ENCODE measurements around the gene NHLRC4.

The NHLRC4 gene

GRCh38 chr16:578232-578869 lies 11.5 kb downstream of the NHLRC4 start:
- no peak for DNase-seq
- in situ Hi-C loops (cut with MboI; ENCODE audit: low pct_unique_long_range_greater_than_20kb, low sequenced_read_pairs), result no loop called here

GRCh38 chr16:578870-579405 lies 12.1 kb downstream of the NHLRC4 start:
- in situ Hi-C loops (cut with MboI; ENCODE audit: low pct_unique_long_range_greater_than_20kb, low sequenced_read_pairs), result no loop called here
- DNase-seq, result peak; percentile 86

DNA sequence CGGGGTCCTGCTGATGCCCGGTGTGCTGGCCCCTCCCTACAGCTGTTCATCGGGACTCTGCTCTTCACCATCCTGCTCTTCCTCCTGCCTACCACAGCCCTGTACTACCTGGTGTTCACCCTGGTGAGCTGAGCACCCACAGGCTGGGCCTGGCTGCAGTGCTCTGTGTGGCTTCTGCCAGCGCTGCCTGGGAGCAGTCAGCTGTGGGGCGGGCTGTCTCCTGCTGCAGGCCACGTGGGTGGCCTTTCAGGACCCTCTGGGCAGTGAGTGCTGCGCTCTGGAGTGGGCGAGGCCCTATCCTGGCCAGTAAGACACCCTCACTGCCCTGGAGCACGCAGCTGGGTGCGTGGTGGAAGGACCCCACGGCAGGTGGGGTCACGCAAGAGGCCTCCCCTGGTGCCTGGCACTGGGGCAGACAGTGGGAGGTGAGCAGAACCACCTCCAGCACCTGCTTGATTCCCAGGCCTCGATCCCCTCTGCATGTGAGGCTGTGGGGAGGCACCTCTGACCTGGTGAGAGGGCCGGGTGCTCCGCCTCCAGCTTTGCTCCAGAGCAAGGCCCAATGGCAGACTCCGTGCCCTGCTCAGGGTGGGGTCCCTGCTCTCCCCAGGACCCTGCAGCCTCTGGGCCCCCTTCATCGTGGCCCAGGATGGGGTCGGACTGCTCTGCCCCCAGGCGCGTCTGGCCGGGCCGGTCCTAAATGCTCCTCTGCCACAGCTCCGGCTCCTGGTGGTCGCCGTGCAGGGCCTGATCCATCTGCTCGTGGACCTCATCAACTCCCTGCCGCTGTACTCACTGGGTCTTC lies 13.5 kb downstream of the NHLRC4 start:
- in situ Hi-C loops (cut with MboI; ENCODE audit: low pct_unique_long_range_greater_than_20kb, low sequenced_read_pairs), result no loop called here

DNA sequence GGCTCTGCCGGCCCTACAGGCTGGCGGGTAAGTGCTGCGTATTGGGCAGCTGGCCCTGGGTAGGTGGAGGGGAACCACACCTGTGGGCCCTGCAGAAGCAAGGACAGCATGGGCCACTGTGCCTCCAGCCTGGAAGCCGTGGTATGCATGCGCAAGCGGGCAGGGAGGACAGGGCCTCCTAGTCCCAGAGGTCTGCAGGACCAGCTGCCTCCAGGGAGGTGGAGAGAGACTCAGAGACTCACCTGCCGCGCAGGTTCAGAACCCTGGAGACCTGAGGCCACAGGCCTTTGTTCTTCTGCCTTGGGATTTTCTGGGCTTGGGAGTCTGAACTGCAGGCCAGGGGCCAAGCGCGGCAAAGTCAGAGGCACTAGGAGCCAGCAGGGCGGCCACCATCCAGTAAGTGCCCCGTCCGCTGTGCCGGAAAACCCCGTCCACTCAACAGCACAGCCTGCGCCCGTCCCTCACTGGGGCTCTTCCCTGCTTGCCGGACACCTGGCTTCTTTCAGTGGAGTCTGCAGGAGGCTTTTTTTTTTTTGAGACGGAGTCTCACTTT lies 14.2 kb downstream of the NHLRC4 start:
- no peak for DNase-seq

More for the DNA sequence above, 13.5 kb downstream of the NHLRC4 start:
- no peak for DNase-seq

GRCh38 chr16:582218-582613 lies 15.4 kb downstream of the NHLRC4 start:
- no peak for DNase-seq
- in situ Hi-C loops (cut with MboI; ENCODE audit: low pct_unique_long_range_greater_than_20kb, low sequenced_read_pairs), result no loop called here

More for the DNA sequence above, 14.2 kb downstream of the NHLRC4 start:
- in situ Hi-C loops (cut with MboI; ENCODE audit: low pct_unique_long_range_greater_than_20kb, low sequenced_read_pairs), result no loop called here

GRCh38 chr16:582614-583331 lies 16.0 kb downstream of the NHLRC4 start:
- in situ Hi-C loops (cut with MboI; ENCODE audit: low pct_unique_long_range_greater_than_20kb, low sequenced_read_pairs), result no loop called here
- DNase-seq, result no peak

GRCh38 chr16:583470-583814 lies 16.6 kb downstream of the NHLRC4 start:
- DNase-seq, result no peak
- in situ Hi-C loops (cut with MboI; ENCODE audit: low pct_unique_long_range_greater_than_20kb, low sequenced_read_pairs), result no loop called here

GRCh38 chr16:583815-584591 lies 17.2 kb downstream of the NHLRC4 start:
- no peak for DNase-seq
- in situ Hi-C loops (cut with MboI; ENCODE audit: low pct_unique_long_range_greater_than_20kb, low sequenced_read_pairs), result no loop called here

GRCh38 chr16:585351-585750 lies 18.5 kb downstream of the NHLRC4 start:
- no peak for DNase-seq
- in situ Hi-C loops (cut with MboI; ENCODE audit: low pct_unique_long_range_greater_than_20kb, low sequenced_read_pairs), result no loop called here

DNA sequence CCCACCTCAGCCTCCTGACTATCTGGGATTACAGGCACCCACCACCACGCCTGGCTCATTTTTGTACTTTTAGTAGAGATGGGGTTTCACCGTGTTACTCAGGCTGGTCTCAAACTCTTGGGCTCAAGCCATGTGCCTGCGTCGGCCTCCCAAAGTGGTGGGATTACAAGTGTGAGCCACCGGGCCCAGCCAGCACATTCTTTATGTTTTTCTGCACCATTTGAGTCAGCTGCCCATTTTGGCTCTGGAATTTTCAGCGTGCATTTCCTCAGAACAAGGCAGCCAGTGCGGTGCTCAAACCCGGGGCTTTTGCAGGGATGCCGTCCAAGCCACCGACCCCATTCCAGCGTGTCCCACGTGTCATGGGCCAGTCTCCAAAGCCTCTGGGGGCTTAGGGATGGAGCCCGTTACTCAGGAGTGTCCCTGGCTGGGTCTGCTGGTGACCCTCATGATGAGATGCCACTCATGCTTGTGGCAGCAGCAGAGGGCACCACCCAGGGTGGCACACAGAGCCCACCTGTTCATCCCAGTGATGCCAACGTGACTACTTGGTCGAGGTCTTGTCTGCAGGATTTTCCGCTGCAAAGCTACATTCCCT lies 19.3 kb downstream of the NHLRC4 start:
- no peak for DNase-seq
- in situ Hi-C loops (cut with MboI; ENCODE audit: low pct_unique_long_range_greater_than_20kb, low sequenced_read_pairs), result no loop called here

GRCh38 chr16:586645-587590 lies 20.1 kb downstream of the NHLRC4 start:
- no peak for DNase-seq
- in situ Hi-C loops (cut with MboI; ENCODE audit: low pct_unique_long_range_greater_than_20kb, low sequenced_read_pairs), result no loop called here

DNA sequence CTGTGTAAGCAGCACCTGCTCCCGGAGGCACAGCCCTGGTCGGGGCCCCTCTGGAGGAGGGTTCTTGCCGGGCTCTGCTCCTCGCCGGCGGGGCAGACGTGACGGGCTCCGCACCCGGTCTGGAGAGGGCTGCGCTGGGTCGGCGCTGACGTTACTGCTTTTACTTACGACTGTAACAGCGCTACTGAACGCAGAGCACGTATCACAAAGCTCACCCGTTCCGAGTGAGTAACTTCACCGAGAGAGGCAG lies 21.8 kb downstream of the NHLRC4 start:
- in situ Hi-C loops (cut with MboI; ENCODE audit: low pct_unique_long_range_greater_than_20kb, low sequenced_read_pairs), result no loop called here
- DNase-seq, result no peak

- peak; percentile 96 for DNase-seq
- in situ Hi-C loops (cut with MboI; ENCODE audit: low pct_unique_long_range_greater_than_20kb, low sequenced_read_pairs), result no loop called here
Observed at GRCh38 chr16:588889-589657, 22.3 kb downstream of the NHLRC4 start.

DNA sequence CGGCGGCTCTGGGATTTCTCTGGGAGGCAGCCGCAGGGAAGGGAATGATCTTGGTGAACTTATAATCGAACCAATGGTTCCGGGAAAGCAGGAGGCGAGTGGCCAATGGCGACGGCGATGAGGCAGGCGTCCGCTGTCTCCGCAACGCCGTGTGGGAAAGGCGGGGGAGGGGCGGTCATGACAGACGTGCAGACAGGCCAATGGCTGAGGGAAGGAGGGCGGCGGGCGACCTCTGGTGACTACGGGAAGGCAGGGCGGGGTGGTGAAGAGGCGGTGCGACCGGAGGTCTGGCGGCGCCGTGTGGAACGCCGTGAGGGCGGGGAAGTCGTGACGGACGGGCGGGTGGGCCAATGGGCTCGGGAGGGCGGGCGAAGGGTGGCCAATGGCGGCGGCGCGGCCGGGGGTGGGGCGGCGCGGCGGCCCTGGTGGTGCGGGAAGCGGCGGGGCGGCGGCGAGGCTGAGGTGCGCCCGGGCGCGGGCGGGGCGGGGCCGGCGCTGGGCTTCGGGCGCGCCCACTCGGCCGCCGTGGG lies 22.9 kb downstream of the NHLRC4 start, which contains the start of gene RAB40C:
TSS of gene RAB40C (plus strand) at position 409 of the 530 bp plus-strand sequence. CDS start 226 bp downstream, outside the sequence.
- in situ Hi-C loops (cut with MboI; ENCODE audit: low pct_unique_long_range_greater_than_20kb, low sequenced_read_pairs), result no loop called here
- DNase-seq, result peak; percentile 95

DNA sequence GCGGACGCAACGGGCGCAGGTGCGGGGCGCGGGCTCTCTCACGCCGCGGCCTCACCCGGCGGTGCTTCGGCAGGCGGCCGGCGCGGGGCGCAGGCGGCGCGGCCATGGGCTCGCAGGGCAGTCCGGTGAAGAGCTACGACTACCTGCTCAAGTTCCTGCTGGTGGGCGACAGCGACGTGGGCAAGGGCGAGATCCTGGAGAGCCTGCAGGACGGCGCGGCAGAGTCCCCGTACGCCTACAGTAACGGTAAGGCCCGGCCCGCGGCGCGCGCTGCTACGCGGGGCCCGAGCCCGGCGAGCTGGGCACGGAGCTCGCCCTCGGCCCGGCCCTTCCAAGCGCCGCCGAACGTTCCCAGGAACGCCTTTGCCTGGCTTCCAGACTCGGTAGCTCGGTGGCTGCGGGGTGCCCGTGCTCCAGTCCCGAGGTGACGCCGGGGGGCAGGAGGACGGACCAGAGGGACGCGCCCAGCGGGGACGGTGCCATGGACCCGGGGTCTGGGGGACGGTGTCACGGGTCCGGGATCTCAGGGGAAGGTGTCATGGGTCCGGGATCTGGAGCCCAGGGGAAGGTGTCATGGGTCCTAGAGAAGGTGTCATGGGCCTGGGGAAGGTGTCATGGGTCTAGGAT lies 23.5 kb downstream of the NHLRC4 start:
- peak; percentile 19 for DNase-seq
- in situ Hi-C loops (cut with MboI; ENCODE audit: low pct_unique_long_range_greater_than_20kb, low sequenced_read_pairs), result no loop called here

DNA sequence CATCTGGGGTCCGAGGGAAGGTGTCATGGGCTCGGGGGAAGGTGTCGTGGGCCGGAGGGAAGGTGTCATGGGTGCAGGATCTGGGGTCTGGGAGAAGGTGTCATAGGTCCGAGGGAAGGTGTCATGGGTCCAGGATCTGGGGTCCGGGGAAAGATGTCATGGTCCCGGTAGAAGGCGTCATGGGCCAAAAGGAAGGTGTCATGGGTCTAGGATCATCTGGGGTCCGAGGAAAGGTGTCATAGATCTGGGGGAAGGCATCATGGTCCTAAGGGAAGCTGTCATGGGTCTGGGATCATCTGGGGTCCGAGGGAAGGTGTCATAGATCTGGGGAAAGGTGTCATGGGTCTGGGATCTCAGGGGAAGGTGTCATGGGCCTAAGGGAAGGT lies 24.0 kb downstream of the NHLRC4 start:
- in situ Hi-C loops (cut with MboI; ENCODE audit: low pct_unique_long_range_greater_than_20kb, low sequenced_read_pairs), result no loop called here

More for the DNA sequence above, 24.0 kb downstream of the NHLRC4 start:
- DNase-seq, result no peak
